Measurements from ENCODE around the gene EML5.
"Not testable (repeated sequence)": the region's sequence is repeated elsewhere in the genome, so short reads cannot be mapped to it uniquely, and the experiment has no call there.

The EML5 gene

GRCh38 chr14:88825078-88825458 is 32.3 kb upstream of the EML5 start:
- Histone ChIP-seq H3K36me3 (ENCODE audit: control insufficient read depth, insufficient read depth, low read length) (no peaks in the 10 kb centered on the region), H3K9me3 (ENCODE audit: control insufficient read depth, insufficient read depth, low read length) (no peaks in the 10 kb centered on the region), H3K4me3 (ENCODE audit: low read depth, low read length) (peak overlapping the region; percentile 92), H3K27me3 (ENCODE audit: control insufficient read depth, insufficient read depth, low read length) (no peaks in the 10 kb centered on the region), H3K9ac (ENCODE audit: low read depth, low read length) (peak overlapping the region; percentile 86), H3K4me1 (ENCODE audit: control insufficient read depth, insufficient read depth, low read length) (no peaks in the 10 kb centered on the region)

DNA sequence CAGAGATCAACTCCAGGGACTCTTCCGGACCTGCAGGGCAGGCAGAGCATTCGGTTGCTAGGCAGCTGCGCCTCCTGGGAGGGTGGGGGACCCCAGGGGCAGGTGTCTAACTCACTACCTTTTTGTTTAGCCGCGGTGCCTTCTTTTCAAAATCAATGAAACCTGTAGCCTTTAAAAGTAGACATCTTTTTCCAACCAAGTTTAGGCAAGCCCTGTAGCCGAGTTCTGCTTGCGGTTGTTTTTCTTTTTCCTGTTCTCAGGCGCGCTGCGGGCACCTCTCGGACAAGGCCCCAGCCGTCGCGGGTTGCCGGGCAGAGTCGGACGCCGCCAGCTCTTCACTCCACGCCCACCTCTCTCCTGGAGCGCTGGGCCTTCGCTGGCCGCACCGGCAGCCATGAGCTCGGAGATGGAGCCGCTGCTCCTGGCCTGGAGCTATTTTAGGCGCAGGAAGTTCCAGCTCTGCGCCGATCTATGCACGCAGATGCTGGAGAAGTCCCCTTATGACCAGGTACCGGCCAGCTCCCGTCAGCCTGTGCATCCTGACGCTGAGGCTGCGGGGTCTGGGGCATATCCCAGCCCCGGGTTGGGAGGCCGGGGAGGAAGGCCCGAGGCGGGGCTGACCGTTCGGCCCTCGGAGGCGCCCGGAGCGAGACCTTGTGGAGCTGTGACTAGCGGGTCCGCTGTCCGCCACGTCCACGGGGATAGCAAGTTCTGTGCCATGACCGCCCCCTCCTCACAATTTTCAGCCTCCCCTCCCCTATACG is 31.7 kb upstream of the EML5 start, which contains the start of gene TTC8:
TTC8 (plus strand) TSS at position 338 of the 764 bp plus-strand sequence; CDS start at position 395, 57 bp downstream.
- H3K9ac ChIP-seq (ENCODE audit: low read depth, low read length): peak within 1 kb of the TSS; percentile 86
- no peaks in the 10 kb centered on the region for H3K9me3 ChIP-seq (ENCODE audit: control insufficient read depth, insufficient read depth, low read length)
- no peaks in the 10 kb centered on the region for H3K27me3 ChIP-seq (ENCODE audit: control insufficient read depth, insufficient read depth, low read length)
- no peaks in the 10 kb centered on the region for H3K4me1 ChIP-seq (ENCODE audit: control insufficient read depth, insufficient read depth, low read length)
- no peaks in the 10 kb centered on the region for H3K36me3 ChIP-seq (ENCODE audit: control insufficient read depth, insufficient read depth, low read length)
- peak within 1 kb of the TSS; percentile 92 for H3K4me3 ChIP-seq (ENCODE audit: low read depth, low read length)

GRCh38 chr14:88823968-88824313 is 31.2 kb upstream of the EML5 start:
- no peaks in the 10 kb centered on the region for H3K9me3 ChIP-seq (ENCODE audit: control insufficient read depth, insufficient read depth, low read length)
- no peaks in the 10 kb centered on the region for H3K27me3 ChIP-seq (ENCODE audit: control insufficient read depth, insufficient read depth, low read length)
- H3K4me1 ChIP-seq (ENCODE audit: control insufficient read depth, insufficient read depth, low read length): no peaks in the 10 kb centered on the region
- H3K9ac ChIP-seq (ENCODE audit: low read depth, low read length): no peak overlapping the region
- no peaks in the 10 kb centered on the region for H3K36me3 ChIP-seq (ENCODE audit: control insufficient read depth, insufficient read depth, low read length)
- H3K4me3 ChIP-seq (ENCODE audit: low read depth, low read length): peak overlapping the region; percentile 92

GRCh38 chr14:88821888-88822287 is 29.1 kb upstream of the EML5 start:
- H3K9ac ChIP-seq (ENCODE audit: low read depth, low read length): no peak overlapping the region
- H3K36me3 ChIP-seq (ENCODE audit: control insufficient read depth, insufficient read depth, low read length): no peaks in the 10 kb centered on the region
- H3K27me3 ChIP-seq (ENCODE audit: control insufficient read depth, insufficient read depth, low read length): peaks cover 3% of the 10 kb centered on the region
- H3K4me1 ChIP-seq (ENCODE audit: control insufficient read depth, insufficient read depth, low read length): no peaks in the 10 kb centered on the region
- H3K9me3 ChIP-seq (ENCODE audit: control insufficient read depth, insufficient read depth, low read length): no peaks in the 10 kb centered on the region
- H3K4me3 ChIP-seq (ENCODE audit: low read depth, low read length): no peak overlapping the region

DNA sequence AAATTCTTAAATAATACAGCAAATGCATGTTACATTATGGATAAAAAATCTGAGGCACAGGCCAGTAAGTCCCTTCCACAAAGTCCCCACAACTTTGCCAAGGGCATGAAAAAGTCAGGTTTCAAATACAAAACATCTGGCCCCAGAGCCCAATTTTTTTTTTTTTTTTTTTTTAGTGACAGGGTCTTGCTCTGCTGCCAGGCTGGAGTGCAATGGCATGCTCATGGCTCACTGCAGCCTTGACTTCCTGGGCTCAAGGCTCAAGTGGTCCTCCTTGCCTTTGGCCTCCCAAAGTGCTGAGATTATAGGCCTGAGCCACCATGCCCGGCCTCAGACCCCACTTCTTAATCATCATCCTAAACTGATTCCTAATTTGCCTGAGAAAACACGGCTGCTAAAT is 28.6 kb upstream of the EML5 start:
- no peaks in the 10 kb centered on the region for H3K36me3 ChIP-seq (ENCODE audit: control insufficient read depth, insufficient read depth, low read length)
- no peaks in the 10 kb centered on the region for H3K4me1 ChIP-seq (ENCODE audit: control insufficient read depth, insufficient read depth, low read length)
- no peaks in the 10 kb centered on the region for H3K9me3 ChIP-seq (ENCODE audit: control insufficient read depth, insufficient read depth, low read length)
- peaks cover 3% of the 10 kb centered on the region for H3K27me3 ChIP-seq (ENCODE audit: control insufficient read depth, insufficient read depth, low read length)
- H3K4me3 ChIP-seq (ENCODE audit: low read depth, low read length): no peak overlapping the region
- H3K9ac ChIP-seq (ENCODE audit: low read depth, low read length): no peak overlapping the region

DNA sequence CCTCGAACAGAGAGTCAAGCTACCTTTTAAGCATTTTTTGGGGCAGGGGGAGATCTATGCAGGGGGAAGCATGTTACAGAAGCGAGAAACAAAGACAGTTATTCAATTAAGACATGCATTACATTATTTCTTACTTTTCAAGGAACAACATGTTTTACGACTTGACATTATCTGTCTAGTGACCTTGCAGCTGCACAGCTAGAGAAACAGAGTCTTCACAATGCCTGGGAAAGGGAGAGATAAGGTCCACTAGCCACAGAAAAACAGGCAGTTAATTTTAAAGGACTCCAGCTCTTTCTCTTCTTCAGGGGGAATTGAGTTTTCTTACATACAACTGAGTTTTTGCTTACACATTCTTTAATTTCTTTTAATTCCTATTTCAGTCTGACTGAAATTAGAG is 26.9 kb upstream of the EML5 start:
- not testable (repeated sequence) for H3K36me3 ChIP-seq (ENCODE audit: control insufficient read depth, insufficient read depth, low read length); H3K4me1 ChIP-seq (ENCODE audit: control insufficient read depth, insufficient read depth, low read length); H3K9me3 ChIP-seq (ENCODE audit: control insufficient read depth, insufficient read depth, low read length); H3K27me3 ChIP-seq (ENCODE audit: control insufficient read depth, insufficient read depth, low read length); H3K4me3 ChIP-seq (ENCODE audit: low read depth, low read length); H3K9ac ChIP-seq (ENCODE audit: low read depth, low read length)

GRCh38 chr14:88818018-88818417 is 25.3 kb upstream of the EML5 start:
- Histone ChIP-seq H3K9me3 (ENCODE audit: control insufficient read depth, insufficient read depth, low read length) (no peaks in the 10 kb centered on the region), H3K4me3 (ENCODE audit: low read depth, low read length) (no peak overlapping the region), H3K27me3 (ENCODE audit: control insufficient read depth, insufficient read depth, low read length) (peaks cover 3% of the 10 kb centered on the region), H3K36me3 (ENCODE audit: control insufficient read depth, insufficient read depth, low read length) (no peaks in the 10 kb centered on the region), H3K4me1 (ENCODE audit: control insufficient read depth, insufficient read depth, low read length) (no peaks in the 10 kb centered on the region), H3K9ac (ENCODE audit: low read depth, low read length) (no peak overlapping the region)

DNA sequence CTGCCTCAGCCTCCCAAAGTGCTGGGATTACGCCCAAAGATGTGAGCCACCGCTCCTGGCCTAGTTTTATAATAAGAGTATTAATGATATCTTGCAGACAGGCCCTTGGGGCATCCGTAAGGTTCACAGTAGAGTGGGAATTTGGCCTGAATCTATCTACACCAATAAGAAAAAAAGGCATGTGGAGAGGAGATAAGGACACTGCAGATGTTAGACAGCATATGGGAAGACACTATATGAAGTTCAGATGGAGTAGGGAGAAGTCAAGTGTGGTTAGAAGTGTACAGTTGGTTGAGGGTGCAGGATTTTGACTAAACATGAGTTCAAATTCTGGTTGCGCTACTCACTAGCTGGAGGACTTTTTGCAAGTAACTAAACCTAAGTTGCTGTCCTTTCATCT is 23.2 kb upstream of the EML5 start:
- Histone ChIP-seq H3K4me3 (ENCODE audit: low read depth, low read length) (no peak overlapping the region), H3K36me3 (ENCODE audit: control insufficient read depth, insufficient read depth, low read length) (no peaks in the 10 kb centered on the region), H3K9ac (ENCODE audit: low read depth, low read length) (no peak overlapping the region), H3K4me1 (ENCODE audit: control insufficient read depth, insufficient read depth, low read length) (no peaks in the 10 kb centered on the region), H3K27me3 (ENCODE audit: control insufficient read depth, insufficient read depth, low read length) (peaks cover 3% of the 10 kb centered on the region), H3K9me3 (ENCODE audit: control insufficient read depth, insufficient read depth, low read length) (no peaks in the 10 kb centered on the region)

GRCh38 chr14:88808359-88808758 is 15.6 kb upstream of the EML5 start:
- no peaks in the 10 kb centered on the region for H3K36me3 ChIP-seq (ENCODE audit: control insufficient read depth, insufficient read depth, low read length)
- H3K9ac ChIP-seq (ENCODE audit: low read depth, low read length): no peak overlapping the region
- H3K4me3 ChIP-seq (ENCODE audit: low read depth, low read length): no peak overlapping the region
- H3K4me1 ChIP-seq (ENCODE audit: control insufficient read depth, insufficient read depth, low read length): no peaks in the 10 kb centered on the region
- no peaks in the 10 kb centered on the region for H3K27me3 ChIP-seq (ENCODE audit: control insufficient read depth, insufficient read depth, low read length)
- H3K9me3 ChIP-seq (ENCODE audit: control insufficient read depth, insufficient read depth, low read length): no peaks in the 10 kb centered on the region

DNA sequence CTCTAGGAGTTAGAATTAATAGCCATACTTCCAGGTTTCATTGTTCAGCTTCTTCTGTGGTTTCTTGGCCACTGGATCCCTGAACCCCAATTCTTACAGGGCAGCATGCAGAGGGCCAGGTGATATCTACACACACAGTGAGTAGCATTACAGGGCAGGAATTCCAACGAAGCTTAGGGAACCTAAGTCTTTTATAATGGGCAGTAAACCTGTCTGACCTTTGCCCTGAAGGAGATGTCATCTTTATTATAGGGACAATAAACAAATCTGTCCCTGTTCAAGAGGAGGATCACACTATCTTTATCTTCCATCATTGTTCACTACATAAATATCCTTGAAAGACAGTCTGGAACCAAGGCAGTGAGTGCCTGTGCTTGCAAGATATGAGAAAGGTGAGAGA is 11.7 kb upstream of the EML5 start:
- Histone ChIP-seq H3K4me1 (ENCODE audit: control insufficient read depth, insufficient read depth, low read length) (no peaks in the 10 kb centered on the region), H3K27me3 (ENCODE audit: control insufficient read depth, insufficient read depth, low read length) (no peaks in the 10 kb centered on the region), H3K36me3 (ENCODE audit: control insufficient read depth, insufficient read depth, low read length) (no peaks in the 10 kb centered on the region), H3K9me3 (ENCODE audit: control insufficient read depth, insufficient read depth, low read length) (no peaks in the 10 kb centered on the region), H3K4me3 (ENCODE audit: low read depth, low read length) (no peak overlapping the region), H3K9ac (ENCODE audit: low read depth, low read length) (no peak overlapping the region)

GRCh38 chr14:88804035-88804434 is 11.3 kb upstream of the EML5 start:
- no peaks in the 10 kb centered on the region for H3K4me1 ChIP-seq (ENCODE audit: control insufficient read depth, insufficient read depth, low read length)
- no peaks in the 10 kb centered on the region for H3K27me3 ChIP-seq (ENCODE audit: control insufficient read depth, insufficient read depth, low read length)
- H3K4me3 ChIP-seq (ENCODE audit: low read depth, low read length): no peak overlapping the region
- no peaks in the 10 kb centered on the region for H3K9me3 ChIP-seq (ENCODE audit: control insufficient read depth, insufficient read depth, low read length)
- H3K36me3 ChIP-seq (ENCODE audit: control insufficient read depth, insufficient read depth, low read length): no peaks in the 10 kb centered on the region
- H3K9ac ChIP-seq (ENCODE audit: low read depth, low read length): no peak overlapping the region

DNA sequence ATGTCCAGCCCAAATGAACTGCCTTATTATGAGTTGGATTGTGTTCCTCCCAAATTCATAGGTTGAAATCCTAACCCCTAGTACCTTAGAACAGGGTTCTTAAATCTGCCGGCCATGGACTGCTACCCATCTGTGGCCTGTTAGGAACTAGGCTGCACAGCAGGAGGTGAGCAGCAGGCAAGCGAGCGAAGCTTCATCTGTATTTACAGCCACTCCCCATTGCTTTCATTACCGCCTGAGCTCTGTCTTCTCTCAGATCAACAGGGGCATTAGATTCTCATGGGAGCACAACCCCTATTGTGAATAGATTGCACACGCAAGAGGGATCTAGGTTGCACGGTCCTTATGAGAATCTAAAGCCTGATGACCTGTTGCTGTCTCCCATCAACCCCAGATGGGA is 9.8 kb upstream of the EML5 start:
- no peaks in the 10 kb centered on the region for H3K36me3 ChIP-seq (ENCODE audit: control insufficient read depth, insufficient read depth, low read length)
- no peak overlapping the region for H3K9ac ChIP-seq (ENCODE audit: low read depth, low read length)
- H3K4me1 ChIP-seq (ENCODE audit: control insufficient read depth, insufficient read depth, low read length): no peaks in the 10 kb centered on the region
- no peaks in the 10 kb centered on the region for H3K9me3 ChIP-seq (ENCODE audit: control insufficient read depth, insufficient read depth, low read length)
- H3K27me3 ChIP-seq (ENCODE audit: control insufficient read depth, insufficient read depth, low read length): no peaks in the 10 kb centered on the region
- no peak overlapping the region for H3K4me3 ChIP-seq (ENCODE audit: low read depth, low read length)

Data from iPS-15b (cell line).